HFF-Myc (cell line): ENCODE data around the gene BCAS3.
"Not testable (repeated sequence)": the region's sequence is repeated elsewhere in the genome, so short reads cannot be mapped to it uniquely, and the experiment has no call there.

Source experiments
- DNase-seq: peaks from one replicate; pipeline ENCODE4 v3.0.0-alpha.2; 2011; ENCODE audit warnings: low read depth; ENCODE audit errors: extremely low read depth
- H3K4me3 ChIP-seq: replicated peaks from 2 replicates; pipeline ENCODE4 v1.5.1; 2011; ENCODE audit warnings: low read depth, mild to moderate bottlenecking, control low read depth, low read length
- CTCF ChIP-seq: IDR thresholded peaks from 2 replicates; pipeline ENCODE4 v1.5.1; 2012; ENCODE audit warnings: mild to moderate bottlenecking, low read depth, low read length, control low read depth; ENCODE audit errors: missing control alignments

The BCAS3 gene

DNA sequence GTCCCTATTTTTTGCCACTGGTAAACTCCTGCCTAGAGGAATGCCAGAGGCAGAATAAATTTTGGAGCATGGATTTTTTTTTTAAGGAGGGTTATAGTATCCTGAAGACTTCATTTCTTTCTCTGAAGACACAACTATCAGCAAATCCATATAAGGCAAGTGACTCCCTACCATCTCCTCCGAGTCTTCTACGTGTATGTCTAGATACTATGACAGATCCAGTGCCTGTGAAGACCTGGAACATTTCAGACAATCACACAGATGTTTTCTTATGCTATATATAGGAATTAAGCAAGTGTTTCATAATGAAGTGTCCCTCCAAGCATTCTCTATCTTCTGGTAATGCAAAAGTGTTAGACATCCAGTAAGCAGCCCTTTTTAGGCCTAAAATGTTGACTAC is 466.5 kb downstream of the BCAS3 start:
- no peak for TF ChIP-seq CTCF
- H3K4me3 ChIP-seq: no peak overlapping the region
- DNase-seq: no peak

DNA sequence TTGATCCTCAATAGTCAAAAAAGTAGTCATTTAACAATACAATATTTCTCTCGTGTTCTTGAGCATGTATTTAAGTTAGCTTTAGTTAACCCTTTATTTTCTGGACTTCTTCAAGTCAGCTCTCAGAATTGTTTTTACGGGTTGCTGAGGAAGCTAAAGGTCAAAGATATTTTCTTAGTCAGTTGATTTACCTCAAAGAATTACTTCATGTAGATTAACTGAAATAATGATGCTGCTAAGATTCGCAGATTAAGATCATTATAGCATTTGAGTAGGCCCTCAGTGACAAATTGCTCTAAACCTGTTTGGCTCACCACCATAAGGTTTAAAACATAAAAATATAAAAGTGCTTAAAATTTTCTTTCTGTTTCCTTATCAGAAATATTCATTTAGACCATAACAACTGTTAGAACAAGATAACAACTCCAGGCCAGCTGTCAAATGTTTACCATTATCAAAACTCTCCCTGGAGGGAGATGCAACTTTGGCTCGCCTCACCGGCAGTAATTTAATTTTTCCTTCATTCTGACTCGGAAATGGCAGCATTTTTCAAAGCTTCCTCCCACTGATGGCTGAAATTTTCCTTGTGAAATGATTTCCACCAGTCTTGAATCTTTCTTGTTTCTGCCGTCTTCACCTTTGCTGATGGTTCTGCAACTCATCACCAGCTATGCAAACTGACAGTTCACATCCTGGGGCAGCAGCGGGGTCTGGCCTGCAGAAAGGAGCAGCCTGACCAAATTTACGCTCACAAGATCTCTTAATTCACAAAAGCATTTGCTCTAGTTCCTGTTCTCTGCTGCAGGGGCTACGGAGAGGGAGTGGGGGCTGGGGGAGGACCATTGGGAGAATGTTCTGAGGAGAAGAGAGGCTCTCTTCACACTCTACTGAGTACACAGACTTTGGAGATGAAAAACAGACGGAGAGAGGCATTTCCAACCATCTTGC is 467.2 kb downstream of the BCAS3 start:
- TF ChIP-seq CTCF: no peak
- DNase-seq: no peak

DNA sequence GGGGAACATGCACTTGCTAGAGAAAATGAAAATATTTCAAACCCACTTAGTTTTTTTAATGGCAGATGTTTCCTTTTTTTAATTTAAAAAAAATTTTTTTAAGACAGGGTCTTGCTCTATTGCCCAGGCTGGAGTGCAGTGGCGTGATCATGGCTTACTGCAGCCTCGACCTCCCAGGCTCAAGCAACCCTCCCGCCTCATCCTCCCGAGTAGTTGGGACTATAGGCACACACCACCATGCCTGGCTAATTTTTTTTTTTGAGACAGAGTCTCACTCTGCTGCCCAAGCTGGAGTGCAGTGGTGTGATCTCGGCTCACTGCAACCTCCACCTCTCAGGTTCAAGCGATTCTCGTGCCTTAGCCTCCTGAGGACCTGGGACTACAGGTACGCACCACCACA is 469.2 kb downstream of the BCAS3 start:
- not testable (repeated sequence) for DNase-seq, H3K4me3 ChIP-seq

More for the DNA sequence above, 467.2 kb downstream of the BCAS3 start:
- H3K4me3 ChIP-seq: no peak overlapping the region

DNA sequence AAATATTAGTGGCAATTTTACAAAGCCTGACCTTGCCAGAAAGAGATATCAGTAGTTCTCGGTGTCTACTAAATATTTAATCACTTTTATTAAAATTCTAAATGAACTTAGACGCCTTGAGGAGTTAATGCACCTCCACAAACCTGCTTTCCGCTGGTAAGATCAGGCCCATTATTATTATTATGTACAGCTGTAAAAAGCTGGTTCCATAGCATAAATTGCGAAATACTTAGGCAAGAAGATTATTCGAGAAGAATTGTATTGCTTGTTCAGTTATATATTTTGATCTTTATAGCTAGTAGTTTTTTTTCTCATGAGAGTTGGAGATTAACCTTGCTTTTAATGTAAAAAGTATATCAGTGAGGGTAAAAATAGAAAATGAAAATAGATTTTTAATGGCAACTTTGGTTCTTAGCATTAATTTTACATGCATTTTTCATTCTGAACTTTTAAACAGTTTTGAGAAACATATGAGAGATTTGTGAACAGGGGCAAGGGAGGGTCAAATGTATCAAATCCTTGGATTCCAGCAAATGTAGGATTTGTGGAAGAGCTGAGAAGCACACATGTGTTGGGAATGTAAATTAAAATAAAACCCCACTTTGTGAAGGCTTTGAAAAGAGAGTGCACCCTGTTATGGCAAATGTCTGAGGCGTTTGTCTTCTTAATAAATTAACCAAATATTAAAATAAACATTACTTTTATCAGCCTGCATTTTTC is 471.6 kb downstream of the BCAS3 start:
- no peak overlapping the region for H3K4me3 ChIP-seq
- no peak for TF ChIP-seq CTCF
- no peak for DNase-seq

DNA sequence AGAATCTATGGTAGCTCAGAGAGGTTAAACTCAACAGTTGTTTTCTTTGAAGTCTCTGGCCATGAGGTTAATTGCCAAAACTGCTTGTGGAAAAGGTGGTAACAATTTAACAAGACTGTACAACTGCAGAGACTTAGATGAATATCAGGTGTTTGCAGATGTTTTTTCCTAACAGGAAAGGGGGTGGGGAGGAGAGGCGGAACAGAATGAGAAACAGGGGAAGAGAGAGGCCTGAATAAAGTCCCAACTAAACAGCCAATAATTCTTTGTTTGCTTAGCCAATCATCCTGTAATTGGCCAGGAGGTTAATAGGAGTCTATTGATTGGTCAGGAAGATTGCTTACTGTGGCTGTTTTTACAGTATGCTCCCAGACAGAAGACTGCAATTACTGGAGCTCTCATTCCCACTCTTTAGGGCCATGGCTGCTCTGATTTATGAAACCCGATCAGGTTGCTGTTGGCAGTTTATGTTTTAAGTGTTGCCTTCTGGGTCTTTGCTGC is 472.3 kb downstream of the BCAS3 start:
- no peak overlapping the region for H3K4me3 ChIP-seq
- peak; percentile 54 for DNase-seq
- TF ChIP-seq CTCF: no peak

DNA sequence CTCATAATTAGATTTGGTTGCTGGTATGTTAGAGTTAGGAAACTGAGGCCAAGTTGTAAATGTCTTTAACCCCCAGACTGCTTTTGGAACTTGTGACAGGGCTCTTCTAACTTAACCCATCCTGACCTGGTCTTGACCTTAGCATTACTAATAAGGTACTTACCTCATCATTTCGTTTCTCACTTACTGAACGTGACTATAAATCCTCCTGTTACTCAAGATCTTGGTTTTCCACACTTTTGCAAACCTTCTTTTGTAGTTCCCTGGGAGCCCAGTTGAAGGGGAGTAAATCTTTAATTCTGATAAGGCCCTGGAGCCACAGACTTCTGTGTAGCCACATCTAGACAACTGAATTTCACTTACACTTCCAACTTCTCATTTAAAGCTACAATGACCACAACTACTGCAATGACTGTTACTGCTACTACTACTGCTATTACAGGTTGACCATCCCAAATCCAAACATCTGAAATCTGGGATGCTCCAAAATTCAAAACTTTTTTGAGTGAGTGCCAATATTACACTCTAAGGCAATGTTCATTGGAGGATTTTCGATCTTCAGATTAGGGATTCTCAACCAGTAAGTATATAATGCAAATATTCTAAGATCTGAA is 473.1 kb downstream of the BCAS3 start:
- no peak for TF ChIP-seq CTCF
- H3K4me3 ChIP-seq: no peak overlapping the region
- DNase-seq: no peak

DNA sequence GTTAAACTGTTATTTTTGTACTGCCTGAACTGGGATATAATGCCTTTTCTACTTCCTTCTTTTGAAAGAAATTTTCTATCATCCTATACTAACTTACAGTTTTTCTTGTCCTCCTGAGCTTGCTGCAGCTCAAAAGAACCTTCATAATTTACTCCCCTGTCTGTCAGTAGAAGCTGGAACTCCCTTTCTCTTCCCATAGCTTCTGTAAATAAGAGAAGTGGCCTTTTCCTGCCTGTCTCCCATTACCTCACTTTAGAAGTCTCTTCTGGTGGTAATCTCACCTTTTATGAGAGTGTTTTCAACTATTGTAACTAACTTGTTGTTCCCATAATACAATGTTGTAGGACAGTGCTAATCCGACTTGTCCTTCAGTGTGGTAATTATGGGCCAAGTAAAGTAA is 475.2 kb downstream of the BCAS3 start:
- no peak for TF ChIP-seq CTCF
- no peak for DNase-seq
- H3K4me3 ChIP-seq: no peak overlapping the region
